Measurements from ENCODE around the gene WDR7.

DNA sequence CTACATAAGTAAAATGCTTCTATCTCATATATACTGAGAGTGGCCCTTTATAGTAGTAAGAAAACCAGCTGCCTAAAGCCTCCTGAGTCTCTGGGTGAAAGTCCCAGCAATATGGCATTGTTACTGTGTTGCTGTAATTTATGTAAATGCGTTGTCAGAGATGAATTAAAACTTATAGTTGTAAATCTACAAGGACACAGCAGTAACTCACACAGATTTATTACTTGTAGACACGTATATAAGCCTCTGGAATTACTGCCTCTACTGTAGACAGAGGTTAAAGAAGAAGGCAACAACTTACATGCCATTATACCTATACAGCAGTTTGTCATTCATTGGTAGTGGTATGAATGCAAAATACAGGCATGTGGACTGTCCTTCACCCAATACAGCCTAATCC lies 326.6 kb downstream of the WDR7 start:
- TF ChIP-seq, protein P1, sequence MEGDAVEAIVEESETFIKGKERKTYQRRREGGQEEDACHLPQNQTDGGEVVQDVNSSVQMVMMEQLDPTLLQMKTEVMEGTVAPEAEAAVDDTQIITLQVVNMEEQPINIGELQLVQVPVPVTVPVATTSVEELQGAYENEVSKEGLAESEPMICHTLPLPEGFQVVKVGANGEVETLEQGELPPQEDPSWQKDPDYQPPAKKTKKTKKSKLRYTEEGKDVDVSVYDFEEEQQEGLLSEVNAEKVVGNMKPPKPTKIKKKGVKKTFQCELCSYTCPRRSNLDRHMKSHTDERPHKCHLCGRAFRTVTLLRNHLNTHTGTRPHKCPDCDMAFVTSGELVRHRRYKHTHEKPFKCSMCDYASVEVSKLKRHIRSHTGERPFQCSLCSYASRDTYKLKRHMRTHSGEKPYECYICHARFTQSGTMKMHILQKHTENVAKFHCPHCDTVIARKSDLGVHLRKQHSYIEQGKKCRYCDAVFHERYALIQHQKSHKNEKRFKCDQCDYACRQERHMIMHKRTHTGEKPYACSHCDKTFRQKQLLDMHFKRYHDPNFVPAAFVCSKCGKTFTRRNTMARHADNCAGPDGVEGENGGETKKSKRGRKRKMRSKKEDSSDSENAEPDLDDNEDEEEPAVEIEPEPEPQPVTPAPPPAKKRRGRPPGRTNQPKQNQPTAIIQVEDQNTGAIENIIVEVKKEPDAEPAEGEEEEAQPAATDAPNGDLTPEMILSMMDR (IDR thresholded peaks at IDR 0.05): no peak
- TF ChIP-seq ZFX (IDR thresholded peaks at IDR 0.05; ENCODE audit: borderline replicate concordance): no peak
